Posterior cingulate gyrus (tissue), 11 donors: ENCODE results near the gene NAXD.

Experiments used
- DNase-seq, 10 donors: peaks; one replicate each; pipeline versions ENCODE4 v3.0.0 to v3.0.0-alpha.2; 2020 to 2021; ENCODE audit warnings: mixed read lengths in 3 of 10
- intact Hi-C: fragments of 100-400 bp; cut with DNase I; formaldehyde crosslinking; loops from one replicate; pipeline ENCODE4 v1.15.1; 2023

NAXD gene

DNA sequence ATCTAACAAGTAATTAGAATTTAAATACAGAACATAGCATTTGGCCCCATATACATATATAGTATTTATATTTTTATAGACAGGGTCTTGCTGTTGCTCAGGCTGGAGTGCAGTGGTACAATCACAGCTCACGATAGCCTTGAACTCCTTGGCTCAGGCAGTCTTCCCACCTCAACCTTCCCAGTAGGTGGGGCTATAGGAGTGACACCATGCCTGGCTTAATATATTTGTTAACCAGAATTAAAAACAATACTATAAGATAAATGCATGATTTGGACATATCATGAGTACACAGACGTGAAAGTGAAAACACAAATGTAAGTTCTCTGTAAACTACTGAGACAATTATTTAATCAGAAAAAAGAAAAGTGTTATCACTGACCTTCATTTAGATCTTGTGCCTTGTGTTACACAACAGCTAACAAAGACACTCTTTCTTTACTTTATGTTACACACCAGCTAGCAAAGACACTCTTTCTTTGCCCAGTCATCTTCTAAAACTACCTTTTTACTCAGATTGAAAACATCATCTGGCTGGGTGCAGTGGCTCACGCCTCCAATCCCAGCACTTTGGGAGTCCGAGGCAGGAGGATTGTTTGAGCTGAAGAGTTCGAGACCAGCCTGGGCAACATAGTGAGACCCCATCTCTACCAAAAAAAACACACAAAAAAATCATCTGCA lies 68.0 kb downstream of the NAXD start:
- intact Hi-C loops: no loop called here
- peak in 1 of 10 donors; percentile 42 for DNase-seq

DNA sequence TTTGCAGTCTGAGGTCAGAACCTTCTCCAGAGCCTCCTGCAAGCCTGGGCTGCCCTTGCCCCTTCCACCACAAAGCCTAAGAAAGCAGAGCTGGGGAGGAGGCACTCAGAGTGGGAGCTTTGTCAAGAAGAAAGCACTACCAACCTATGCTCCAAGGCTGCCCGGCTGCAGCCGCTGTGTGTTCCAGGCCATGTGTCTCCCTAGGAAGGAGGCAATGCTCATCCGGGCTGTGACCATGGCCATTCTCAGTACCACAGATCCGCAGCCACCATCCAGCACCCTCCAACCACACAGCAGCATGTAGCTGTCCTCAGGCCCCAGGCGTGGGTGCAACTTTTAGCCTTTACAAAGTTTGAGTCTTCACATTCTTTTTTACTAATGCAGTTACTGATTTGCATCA lies 68.6 kb downstream of the NAXD start:
- DNase-seq: no peak
- intact Hi-C loops: no loop called here

DNA sequence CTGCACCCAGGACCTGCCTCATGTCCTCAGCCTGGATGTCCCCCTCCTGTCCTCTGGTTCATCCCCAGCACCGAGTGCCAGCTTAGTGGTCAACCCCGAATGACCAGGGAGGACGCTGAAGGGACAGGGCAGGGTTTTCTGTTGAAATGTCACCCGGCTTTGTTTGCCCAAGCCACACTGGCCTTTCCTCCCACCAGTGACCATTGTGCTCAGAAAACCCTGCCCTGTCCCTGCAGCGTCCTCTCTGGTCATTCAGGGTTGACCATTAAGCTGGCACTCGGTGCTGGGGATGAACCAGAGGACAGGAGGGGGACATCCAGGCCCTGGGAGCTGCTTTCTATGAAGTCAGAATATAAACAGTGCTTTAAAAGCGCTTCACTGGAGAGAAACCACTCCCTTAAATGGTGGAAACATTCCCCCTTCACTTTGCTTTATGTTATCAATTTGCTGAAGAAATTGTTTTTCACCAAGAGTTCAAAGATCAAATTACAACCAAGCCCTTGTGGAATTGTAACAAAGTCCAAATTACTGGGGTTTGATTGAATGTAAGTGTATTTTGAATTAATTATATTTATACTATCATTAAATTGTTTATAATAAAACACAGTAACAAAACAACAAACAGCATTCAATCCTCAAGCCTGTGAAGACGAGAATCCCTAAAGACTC lies 69.2 kb downstream of the NAXD start:
- DNase-seq: no peak
- intact Hi-C loops: no loop called here

DNA sequence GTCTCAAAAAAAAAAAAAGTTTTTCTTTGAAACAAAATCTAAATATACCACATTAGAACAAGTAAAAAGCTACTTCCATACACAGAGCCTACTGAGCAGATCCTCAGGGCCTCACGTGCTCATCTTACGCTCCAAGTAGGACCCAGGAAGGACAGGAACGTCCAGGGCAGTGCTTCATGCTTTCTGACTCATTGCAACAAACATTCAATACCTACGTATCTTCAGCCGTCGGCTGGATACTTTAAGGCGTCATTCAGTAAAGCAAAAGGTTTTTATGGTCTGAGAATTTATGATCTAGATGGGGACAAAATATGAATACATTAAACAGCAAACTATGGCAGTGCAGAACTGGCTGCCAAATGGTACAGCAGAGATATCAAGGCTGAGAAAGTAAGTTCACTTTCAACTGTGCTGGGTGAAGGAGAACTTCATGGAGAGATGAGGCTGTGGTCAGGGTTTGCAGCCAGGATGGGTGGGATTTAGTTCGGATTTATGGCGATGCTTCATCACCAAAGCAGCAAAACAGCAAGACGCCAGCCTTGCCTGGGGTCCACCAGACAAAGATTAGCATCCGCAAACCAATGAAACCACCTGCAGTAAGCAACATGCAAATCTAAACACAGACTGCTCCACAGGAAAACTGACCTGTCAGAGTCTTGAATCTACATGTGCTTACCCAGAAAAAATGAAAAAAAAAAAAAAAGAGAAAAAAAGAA lies 70.1 kb downstream of the NAXD start:
- DNase-seq: no peak
- intact Hi-C loops: no loop called here

DNA sequence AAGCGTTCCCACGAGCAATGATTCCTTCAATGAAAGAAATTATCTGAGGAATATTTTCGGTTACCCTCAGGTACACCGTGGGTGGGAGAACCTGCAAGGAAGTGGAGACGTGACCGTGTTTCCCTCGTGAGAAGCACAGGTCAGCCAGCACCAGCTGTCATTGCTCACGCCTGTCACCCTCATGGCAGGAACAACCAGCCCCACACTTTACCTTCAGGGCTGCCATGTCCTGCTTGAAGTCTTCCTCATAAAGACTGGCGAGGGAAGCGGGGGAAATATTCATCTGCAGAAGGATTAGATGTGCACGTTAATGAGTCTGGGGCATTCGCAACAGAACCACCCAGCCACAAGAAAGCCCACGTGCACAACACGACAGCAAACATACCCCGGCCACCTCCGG lies 72.4 kb downstream of the NAXD start:
- DNase-seq: no peak
- intact Hi-C loops: no loop called here

DNA sequence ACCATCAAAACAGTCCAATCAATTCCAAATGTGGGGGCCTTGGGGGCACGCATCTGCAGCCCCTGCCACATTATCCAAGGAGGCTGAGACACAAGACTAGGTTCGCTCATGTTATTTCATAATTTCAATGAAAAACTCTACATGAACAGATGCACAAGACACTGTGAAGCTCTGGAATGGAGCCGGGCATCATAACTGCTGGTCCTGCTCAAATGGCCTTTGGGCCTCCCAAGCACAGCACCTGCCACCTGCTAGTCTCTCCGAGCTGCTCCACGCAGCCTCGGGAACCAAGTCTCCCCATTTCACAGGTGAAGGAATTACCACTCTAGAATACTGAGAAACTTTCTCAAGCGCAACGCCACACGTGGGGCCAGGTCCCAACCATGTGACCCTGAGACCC lies 73.7 kb downstream of the NAXD start:
- intact Hi-C loops: no loop called here
- DNase-seq: no peak
